ENCODE results near the gene CACNA1E.

The CACNA1E gene

DNA sequence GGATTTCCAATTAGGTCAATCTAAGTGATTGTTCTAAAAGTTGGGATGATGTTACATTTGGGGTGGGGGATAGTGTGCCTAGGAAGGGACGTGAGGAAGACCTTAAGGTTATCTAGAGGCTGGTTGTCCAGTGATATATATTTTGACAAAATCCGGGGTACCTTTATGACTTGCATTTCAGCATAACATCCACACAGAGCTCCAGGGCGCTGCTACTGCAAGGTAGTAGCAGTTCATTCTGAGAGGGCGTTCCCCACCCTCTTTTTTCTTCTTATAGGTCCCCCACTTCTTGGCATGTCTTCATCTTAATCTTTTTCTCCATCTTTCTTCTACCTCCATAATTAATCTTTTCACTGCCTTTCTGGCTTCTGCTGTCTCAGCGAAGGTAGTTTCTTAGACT lies 161.9 kb downstream of the CACNA1E start:
- no peak for DNase-seq

- DNase-seq = no peak
Observed at GRCh38 chr1:181646710-181647109, 163.4 kb downstream of the CACNA1E start.

- DNase-seq = no peak
Observed at GRCh38 chr1:181647314-181648035, 164.2 kb downstream of the CACNA1E start.

DNA sequence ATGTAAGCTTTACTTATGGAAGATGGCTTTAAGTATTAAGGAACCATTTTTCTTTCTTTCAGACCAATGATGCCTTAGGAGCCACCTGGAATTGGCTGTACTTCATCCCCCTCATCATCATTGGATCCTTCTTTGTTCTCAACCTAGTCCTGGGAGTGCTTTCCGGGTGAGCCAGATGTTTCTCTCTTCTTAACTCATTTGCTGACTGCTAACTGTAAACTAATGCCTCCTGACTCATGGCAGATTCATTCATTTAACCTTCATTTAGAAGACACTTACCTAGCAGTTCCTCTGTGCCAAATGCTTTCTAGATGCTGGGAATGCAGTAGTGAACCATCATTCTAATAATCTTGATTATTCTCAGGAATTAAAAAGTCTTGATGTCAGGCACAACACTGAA lies 168.0 kb downstream of the CACNA1E start:
- DNase-seq = no peak

- no peak for DNase-seq
Observed at GRCh38 chr1:181655756-181656155, 172.4 kb downstream of the CACNA1E start.

GRCh38 chr1:181656491-181656890 lies 173.2 kb downstream of the CACNA1E start:
- no peak for DNase-seq

DNA sequence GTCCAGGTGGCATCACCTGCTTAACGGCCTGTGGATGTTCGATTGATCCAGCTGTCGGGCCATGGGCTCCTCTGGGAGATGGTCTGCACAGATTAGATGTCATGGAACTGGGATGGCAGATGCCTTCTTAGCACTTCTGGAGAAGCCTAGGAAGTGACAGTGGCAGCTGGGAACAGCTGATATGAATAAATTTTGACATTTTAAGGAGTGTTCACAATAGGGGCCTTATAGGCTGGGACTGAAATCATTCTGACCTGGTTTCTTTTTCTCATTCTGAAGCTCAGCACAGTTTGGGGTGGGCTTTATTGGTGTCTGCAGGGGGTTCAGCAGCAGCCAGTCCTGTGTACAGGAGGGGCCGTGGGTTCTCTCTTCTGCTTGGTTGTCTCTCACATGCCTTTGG lies 175.3 kb downstream of the CACNA1E start:
- DNase-seq = no peak

DNA sequence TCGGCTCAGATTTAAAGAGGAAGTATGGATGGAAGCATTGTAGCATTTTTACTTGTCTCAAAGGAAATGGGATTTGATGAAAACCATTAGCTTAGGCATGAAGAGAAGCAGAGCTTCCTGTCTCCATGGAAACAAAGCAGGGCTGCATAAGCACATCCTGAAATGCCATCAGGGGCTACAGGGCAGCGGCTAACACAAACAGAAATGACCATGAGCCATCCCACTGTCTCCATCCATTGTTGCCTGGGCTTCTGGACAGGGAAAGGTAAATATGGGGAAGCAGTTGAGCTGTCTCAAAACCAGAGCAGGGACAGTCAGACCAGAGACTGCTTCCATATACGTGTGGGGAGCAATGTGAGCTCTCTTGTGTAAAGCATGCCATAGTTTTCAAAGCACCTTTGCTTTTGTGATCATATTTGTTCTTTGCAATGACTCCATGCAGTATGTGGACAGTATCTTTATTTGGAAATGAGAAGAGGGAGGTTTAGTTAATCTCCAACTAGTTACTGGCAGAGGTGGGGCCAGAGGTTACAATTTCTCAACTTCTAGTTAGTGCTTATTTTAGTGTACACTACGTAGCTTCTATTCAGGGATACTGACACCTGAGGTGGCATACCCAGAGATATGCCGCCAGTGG lies 176.1 kb downstream of the CACNA1E start:
- no peak for DNase-seq

- no peak for DNase-seq
Observed at GRCh38 chr1:181660621-181661020, 177.3 kb downstream of the CACNA1E start.

GRCh38 chr1:181661569-181661968 lies 178.3 kb downstream of the CACNA1E start:
- DNase-seq = no peak

GRCh38 chr1:181662606-181663005 lies 179.3 kb downstream of the CACNA1E start:
- DNase-seq = no peak

GRCh38 chr1:181664543-181664942 lies 181.2 kb downstream of the CACNA1E start:
- DNase-seq = no peak

GRCh38 chr1:181669246-181669645 lies 185.9 kb downstream of the CACNA1E start:
- no peak for DNase-seq

GRCh38 chr1:181674617-181675016 lies 191.3 kb downstream of the CACNA1E start:
- no peak for DNase-seq

DNA sequence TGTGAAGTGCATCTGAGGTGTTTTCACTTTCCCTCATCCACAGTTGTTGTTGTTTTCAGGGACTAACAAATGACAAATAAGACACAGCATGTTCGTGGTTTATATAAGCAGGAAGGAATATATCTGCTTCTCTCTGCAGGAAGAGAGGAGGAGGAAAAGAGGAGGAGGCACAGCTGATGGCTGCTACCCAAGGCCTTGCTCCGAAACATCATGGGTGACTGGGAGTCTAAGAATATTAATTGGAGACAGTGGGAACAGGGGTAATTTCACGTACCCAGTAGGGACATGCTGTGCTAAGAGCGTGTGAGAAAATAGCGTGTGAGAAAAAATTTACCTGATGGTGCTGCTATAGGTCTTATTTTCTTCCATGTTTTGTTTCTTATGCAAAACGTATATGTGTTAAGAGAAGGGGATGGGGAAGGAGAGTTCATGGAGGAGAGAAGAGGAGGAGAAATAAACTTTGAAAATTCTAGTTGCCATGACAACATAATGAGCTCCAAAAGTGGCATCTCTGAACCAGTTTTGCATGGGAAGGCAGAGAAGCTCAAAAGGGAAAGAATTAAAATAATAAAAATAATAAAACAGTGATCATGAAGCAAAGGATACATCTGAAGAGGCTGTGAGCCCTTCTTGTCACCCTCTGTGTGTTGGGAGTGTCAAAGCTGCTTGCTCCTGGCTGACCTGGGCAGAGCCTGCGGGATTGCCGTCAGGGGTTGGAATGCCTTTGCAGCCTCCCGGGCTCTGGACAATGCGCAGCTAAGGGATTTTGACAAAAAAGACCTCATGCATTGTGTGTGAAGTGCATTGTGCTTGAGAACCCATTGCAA lies 192.0 kb downstream of the CACNA1E start:
- DNase-seq = no peak

DNA sequence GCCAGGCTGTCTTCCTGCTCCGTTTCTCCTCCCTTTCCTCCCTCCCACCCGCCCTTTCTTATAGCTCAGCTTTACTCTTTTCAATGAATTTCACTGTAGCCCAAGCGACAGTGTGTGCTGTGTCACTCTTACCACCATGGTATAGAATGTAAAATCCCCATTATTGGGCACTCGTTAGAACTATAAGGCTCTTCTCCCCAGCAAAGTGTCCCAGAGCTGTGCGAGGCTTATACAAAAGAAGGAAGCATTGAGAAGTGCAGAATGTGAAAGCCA lies 192.5 kb downstream of the CACNA1E start:
- no peak for DNase-seq

DNA sequence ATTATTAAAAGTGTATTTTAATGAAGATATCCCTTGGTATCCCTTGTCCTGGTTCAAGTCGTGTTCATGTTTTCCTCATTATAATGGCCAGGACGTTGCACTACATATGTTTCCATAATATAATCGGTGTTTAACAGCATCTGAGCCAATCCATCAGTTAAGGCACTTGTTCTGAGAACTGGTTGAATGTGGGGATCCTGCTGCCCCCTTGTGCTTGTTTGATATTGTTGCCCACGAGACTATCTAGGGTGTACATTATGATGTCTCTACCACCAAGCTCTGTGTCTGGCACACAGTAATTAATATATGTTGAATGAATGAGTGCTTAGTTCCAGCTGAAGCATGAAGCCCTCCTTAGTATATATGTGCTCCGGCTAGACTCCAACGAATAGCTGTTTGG lies 193.0 kb downstream of the CACNA1E start:
- DNase-seq = no peak

- DNase-seq = no peak
Observed at GRCh38 chr1:181680332-181680731, 197.0 kb downstream of the CACNA1E start.

GRCh38 chr1:181680871-181681270 lies 197.6 kb downstream of the CACNA1E start:
- no peak for DNase-seq

DNA sequence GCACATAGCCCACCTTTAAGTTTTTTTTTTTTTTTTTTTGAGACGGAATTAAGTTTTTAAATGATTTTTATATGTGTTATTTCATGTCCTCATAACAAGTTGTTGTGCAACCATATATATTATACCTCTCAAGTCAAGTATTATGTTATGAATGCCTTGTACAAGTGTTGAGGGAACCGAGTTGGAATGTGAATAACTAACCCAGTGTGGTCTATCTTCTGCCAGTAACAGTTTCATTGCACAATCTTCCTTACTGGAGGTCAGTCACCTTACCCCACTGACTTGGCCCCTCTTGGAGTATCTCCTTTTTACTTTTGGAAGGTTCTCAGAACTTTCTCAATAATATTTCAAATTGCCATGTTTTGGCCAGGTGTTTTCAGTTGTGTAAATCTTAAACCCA lies 201.9 kb downstream of the CACNA1E start:
- DNase-seq = no peak

DNA sequence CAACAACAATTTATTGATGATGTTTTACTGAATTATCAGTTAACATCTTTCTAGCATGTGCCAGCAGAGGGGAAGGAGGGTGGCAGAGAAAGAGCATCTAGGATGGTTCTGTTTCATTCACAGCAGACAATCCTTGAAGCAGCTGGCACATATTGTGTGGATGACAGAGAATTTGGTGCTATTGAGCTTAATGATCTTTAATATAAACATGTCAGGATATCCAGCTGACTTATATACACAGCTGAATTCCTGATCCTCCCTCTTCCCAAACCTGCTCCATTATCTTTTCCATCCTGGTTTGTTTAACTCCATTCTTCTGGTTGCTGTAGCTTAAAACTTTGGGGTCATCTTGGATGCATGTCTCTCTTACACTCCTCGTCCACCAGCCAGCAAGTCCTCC lies 218.6 kb downstream of the CACNA1E start:
- no peak for DNase-seq

DNA sequence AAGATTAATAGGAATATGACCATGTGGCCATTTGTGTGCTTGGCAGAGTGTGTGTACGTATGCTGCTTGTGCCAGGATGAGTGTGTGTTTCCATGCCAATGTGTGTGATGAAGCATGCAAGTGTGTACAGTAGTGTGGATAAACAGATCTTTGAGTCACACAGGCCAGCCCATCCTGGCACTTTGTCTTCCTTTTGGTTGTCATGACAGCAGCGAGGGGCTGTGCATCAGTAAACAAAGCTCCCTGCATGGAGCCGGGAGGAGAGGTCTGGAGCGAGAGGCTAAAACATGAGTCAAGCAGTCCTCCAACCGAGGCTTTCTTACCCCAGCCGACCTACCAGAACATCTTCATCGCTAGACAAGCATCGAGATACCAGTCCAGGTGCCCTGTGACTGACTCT lies 221.2 kb downstream of the CACNA1E start:
- no peak for DNase-seq

GRCh38 chr1:181711820-181712219 lies 228.5 kb downstream of the CACNA1E start:
- DNase-seq = no peak

- DNase-seq = no peak
Observed at GRCh38 chr1:181712711-181713110, 229.4 kb downstream of the CACNA1E start.
